ENCODE measurements around the gene TFIP11.

TFIP11 gene

DNA sequence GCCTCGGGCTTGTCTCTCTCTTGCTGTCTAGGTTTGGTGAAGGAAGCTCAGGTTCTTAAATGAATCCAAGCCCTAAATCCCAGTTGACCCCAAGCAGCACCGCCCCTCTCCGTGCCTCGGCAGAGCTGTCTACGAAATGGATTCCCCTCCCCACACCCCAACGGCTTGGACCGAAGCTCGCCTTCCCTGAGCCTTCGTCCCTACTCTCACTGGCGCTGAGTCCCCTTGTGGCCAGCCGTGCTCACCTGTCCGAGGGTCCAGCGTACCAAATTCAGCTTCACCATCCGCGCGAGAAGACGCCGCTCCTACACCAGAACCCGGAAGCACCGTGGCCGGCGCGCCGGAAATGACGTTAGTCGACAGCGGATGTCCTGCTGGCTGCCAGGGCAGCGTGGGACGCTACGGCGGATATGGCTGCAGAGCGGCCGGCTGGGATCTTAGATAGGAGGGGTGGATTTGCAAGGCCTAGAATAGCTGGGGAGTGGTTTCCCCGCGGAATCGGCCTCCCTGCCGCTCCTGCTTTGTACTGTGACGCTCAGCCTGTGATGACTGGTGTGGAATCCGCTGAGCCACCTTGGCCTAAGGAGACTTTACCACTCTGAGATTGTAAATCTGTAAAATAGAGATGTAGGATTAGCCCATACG, at the start of gene TFIP11:
Gene TFIP11, minus strand, starts transcription at position 325 of the 645 bp plus-strand sequence. CDS start 2,201 bp downstream, outside the sequence.
- Histone ChIP-seq H3K36me3 (ENCODE audit: control insufficient read depth, insufficient read depth, low read length) (peaks cover 6% of the 10 kb centered on the region), H3K27me3 (ENCODE audit: control insufficient read depth, insufficient read depth, low read length) (no peaks in the 10 kb centered on the region), H3K4me1 (ENCODE audit: control insufficient read depth, insufficient read depth, low read length) (peaks cover 12% of the 10 kb centered on the region), H3K4me3 (ENCODE audit: low read length) (peak within 1 kb of the TSS; percentile 100), H3K9ac (ENCODE audit: low read length) (peak within 1 kb of the TSS; percentile 85), H3K27ac (ENCODE audit: low read depth, low read length) (peak within 1 kb of the TSS; percentile 82)

DNA sequence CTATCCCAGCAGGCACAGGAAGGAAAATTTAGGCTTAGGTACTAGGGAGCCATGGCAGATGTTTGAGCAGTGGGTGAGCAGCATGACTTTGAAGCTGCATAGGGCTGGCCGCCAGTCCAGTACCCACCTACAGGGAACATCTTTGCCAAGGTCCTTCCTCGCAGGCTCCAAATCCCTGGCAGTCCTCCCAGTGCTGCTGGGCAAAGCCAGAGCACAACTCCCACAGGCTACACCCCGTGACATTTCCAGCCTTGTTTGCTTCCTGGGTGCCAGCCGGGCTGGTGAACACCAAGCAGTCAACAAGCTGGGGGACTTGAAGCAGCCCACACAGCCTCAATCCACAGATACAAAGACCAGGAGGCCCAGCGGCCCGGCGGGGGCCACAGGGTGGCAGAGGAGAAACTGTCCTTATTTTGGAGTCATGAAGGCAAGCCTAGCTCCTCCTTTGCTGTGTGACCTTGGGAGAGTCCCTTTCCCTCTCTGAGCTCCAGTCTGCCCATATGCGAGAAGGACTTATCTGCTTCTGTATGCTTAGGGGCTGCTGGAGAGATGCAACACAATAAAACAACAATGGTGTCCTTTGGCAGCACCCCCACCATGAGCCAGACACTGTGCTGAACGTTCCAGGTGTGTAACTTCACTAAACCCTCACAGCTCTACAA, 49.6 kb upstream of the TFIP11 start:
- H3K9ac ChIP-seq (ENCODE audit: low read length) = no peak overlapping the region
- no peaks in the 10 kb centered on the region for H3K4me1 ChIP-seq (ENCODE audit: control insufficient read depth, insufficient read depth, low read length)
- no peaks in the 10 kb centered on the region for H3K27me3 ChIP-seq (ENCODE audit: control insufficient read depth, insufficient read depth, low read length)
- no peak overlapping the region for H3K27ac ChIP-seq (ENCODE audit: low read depth, low read length)
- H3K36me3 ChIP-seq (ENCODE audit: control insufficient read depth, insufficient read depth, low read length) = no peaks in the 10 kb centered on the region
- no peak overlapping the region for H3K4me3 ChIP-seq (ENCODE audit: low read length)

DNA sequence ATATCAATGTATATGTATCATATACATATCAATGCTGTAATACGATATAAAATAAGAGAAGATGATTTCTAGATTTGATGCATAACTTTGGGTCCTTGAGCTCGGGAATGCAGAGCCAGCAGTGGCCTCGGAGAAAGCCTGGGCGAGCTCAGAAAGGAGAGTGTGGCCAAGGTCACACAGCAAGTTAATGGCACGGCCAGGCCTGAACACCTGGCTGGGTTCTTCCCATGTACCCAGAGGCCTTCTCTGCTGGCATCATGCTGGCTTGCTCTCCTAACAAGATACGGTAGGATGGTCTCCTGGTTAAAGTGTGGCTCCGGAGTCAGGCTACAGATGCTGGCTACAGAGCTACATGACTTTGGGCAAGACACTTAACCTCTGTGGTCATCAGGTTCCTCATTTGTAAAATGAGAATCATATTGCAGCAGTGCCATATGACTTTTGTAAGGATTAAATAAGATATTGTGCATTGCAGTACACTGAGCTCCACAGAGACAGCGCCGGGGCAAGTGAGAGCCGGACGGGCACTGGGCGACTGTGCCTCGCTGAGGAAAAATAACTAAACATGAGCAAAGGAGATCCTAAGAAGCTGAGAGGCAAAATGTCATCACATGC, 47.8 kb upstream of the TFIP11 start:
- H3K4me1 ChIP-seq (ENCODE audit: control insufficient read depth, insufficient read depth, low read length) = no peaks in the 10 kb centered on the region
- no peak overlapping the region for H3K27ac ChIP-seq (ENCODE audit: low read depth, low read length)
- no peak overlapping the region for H3K4me3 ChIP-seq (ENCODE audit: low read length)
- no peaks in the 10 kb centered on the region for H3K27me3 ChIP-seq (ENCODE audit: control insufficient read depth, insufficient read depth, low read length)
- H3K9ac ChIP-seq (ENCODE audit: low read length) = no peak overlapping the region
- no peaks in the 10 kb centered on the region for H3K36me3 ChIP-seq (ENCODE audit: control insufficient read depth, insufficient read depth, low read length)

DNA sequence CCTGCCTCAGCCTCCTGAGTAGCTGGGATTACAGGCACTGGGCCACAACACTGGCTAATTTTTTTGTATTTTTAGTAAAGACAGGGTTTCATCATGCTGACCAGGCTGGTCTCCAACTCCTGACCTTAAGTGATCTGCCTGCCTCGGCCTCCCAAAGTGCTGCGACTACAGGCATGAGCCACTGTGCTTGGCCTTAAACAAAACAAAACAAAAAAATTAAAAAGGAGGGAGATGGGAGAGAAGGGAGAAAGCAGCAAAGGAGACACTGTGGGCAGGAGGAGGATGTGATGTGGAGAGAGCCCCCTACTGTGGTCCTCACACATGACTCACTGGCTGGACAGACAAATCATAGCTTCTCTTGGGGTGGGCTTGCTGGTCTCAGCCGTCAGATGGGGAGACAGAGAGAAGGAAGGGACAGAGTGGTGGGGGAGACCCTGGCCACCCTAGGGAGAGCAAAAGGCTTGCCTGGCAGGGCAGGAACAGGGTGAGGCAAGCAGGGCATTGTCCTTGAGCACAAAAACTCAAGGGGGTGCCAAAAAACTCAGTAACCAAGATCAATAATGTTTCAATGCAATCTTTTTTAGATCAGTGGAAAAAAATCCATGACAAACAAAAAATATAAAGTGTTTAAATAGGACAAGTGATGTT, 46.1 kb upstream of the TFIP11 start:
- H3K27ac ChIP-seq (ENCODE audit: low read depth, low read length) = no peak overlapping the region
- H3K27me3 ChIP-seq (ENCODE audit: control insufficient read depth, insufficient read depth, low read length) = no peaks in the 10 kb centered on the region
- no peak overlapping the region for H3K9ac ChIP-seq (ENCODE audit: low read length)
- no peaks in the 10 kb centered on the region for H3K36me3 ChIP-seq (ENCODE audit: control insufficient read depth, insufficient read depth, low read length)
- no peak overlapping the region for H3K4me3 ChIP-seq (ENCODE audit: low read length)
- H3K4me1 ChIP-seq (ENCODE audit: control insufficient read depth, insufficient read depth, low read length) = no peaks in the 10 kb centered on the region

DNA sequence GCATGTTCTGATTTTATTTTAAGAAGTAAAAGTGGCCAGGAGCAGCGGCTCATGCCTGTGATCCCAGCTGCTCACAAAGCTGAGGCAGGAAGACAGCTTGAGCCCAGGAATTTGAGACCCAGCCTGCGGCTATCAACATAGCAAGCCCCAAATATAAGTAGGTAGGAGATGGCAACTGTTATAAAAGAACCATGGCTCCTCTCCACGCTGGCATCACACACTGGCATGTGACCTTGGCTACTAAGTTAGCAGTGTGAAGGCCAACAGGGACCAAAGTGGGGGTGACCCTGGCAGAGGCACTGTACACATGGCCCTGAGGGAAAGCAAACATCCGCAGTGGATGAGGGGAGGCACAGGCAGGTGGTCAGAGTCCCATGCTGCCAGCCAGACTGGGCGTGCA, 44.6 kb upstream of the TFIP11 start:
- Histone ChIP-seq H3K27me3 (ENCODE audit: control insufficient read depth, insufficient read depth, low read length) (no peaks in the 10 kb centered on the region), H3K36me3 (ENCODE audit: control insufficient read depth, insufficient read depth, low read length) (no peaks in the 10 kb centered on the region), H3K4me1 (ENCODE audit: control insufficient read depth, insufficient read depth, low read length) (no peaks in the 10 kb centered on the region), H3K9ac (ENCODE audit: low read length) (no peak overlapping the region), H3K4me3 (ENCODE audit: low read length) (no peak overlapping the region), H3K27ac (ENCODE audit: low read depth, low read length) (no peak overlapping the region)

DNA sequence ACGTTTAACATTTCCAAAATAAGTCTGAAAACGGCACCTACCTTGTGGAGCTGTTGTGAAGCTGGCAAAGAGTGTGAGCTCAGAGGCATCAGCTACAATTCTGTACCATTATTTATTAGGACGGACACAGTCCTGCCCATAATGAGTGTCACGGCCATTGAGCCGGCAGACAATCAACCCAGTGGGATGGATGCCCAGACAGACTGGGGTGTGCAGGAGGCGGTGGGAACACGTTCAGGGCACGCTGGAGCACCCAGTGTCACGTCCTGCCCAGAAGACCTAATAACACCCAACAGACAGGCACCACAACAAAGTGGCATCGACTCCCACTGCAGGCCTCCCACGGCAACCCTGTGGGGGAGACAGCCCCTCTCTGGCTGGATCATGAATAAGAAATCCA, 43.2 kb upstream of the TFIP11 start:
- no peak overlapping the region for H3K27ac ChIP-seq (ENCODE audit: low read depth, low read length)

DNA sequence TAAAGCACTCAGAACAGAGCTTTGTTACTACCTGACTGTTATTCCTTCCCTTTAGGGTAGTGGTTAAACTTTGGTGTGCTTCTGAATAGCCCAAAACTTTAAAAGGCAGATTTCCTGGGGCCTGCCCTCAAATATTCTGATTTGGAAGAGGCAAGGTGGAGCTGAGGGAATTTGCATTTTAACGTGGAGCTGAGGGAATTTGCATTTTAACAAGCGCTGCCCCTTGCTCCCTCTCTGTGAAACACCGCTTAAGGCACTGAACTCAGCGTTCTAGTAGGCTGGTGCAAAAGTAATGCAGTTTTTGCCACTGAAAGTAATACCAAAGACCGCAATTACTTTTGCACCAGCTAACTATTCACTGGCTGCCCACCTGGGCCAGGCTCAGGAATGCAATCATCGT, 42.7 kb upstream of the TFIP11 start:
- H3K36me3 ChIP-seq (ENCODE audit: control insufficient read depth, insufficient read depth, low read length) = no peaks in the 10 kb centered on the region
- no peaks in the 10 kb centered on the region for H3K27me3 ChIP-seq (ENCODE audit: control insufficient read depth, insufficient read depth, low read length)
- H3K9ac ChIP-seq (ENCODE audit: low read length) = no peak overlapping the region
- H3K4me3 ChIP-seq (ENCODE audit: low read length) = no peak overlapping the region
- no peaks in the 10 kb centered on the region for H3K4me1 ChIP-seq (ENCODE audit: control insufficient read depth, insufficient read depth, low read length)
- H3K27ac ChIP-seq (ENCODE audit: low read depth, low read length) = no peak overlapping the region

More for the DNA sequence above, 43.2 kb upstream of the TFIP11 start:
- H3K4me1 ChIP-seq (ENCODE audit: control insufficient read depth, insufficient read depth, low read length) = no peaks in the 10 kb centered on the region
- no peaks in the 10 kb centered on the region for H3K27me3 ChIP-seq (ENCODE audit: control insufficient read depth, insufficient read depth, low read length)
- no peaks in the 10 kb centered on the region for H3K36me3 ChIP-seq (ENCODE audit: control insufficient read depth, insufficient read depth, low read length)
- H3K9ac ChIP-seq (ENCODE audit: low read length) = no peak overlapping the region
- no peak overlapping the region for H3K4me3 ChIP-seq (ENCODE audit: low read length)

DNA sequence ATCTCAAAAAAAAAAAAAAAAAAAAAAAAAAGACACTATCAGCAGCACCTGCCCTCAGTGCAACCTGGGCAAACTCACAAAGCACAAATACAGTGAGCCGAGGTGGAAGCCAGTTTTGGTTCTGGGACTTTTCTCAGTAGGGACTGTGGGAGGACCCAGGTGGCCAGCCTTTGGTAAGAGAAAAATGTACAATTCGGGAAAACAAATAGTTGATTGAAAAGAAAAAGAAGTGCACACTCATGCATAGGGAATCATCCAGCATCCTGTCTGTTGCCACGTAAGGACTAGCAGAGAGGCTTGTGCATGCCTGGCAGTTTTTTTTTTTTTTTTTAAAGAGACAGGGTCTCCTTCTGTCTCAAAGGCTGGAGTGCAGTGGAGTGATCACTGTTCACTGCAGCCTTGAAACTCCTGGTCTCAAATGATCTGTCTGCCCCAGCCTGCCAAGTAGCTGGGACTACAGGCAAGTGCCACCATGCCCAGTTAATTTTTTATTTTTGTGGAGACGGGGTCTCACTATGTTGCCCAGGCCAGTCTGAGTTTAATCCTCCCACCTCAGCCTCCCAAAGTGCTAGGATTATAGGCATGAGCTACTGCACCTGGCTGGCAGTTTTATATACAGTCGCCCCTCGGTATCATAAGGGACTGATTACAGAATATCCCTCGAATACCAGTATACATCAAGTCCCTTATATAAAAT, 40.9 kb upstream of the TFIP11 start:
- no peak overlapping the region for H3K4me3 ChIP-seq (ENCODE audit: low read length)
- H3K4me1 ChIP-seq (ENCODE audit: control insufficient read depth, insufficient read depth, low read length) = no peaks in the 10 kb centered on the region
- no peak overlapping the region for H3K27ac ChIP-seq (ENCODE audit: low read depth, low read length)
- H3K36me3 ChIP-seq (ENCODE audit: control insufficient read depth, insufficient read depth, low read length) = no peaks in the 10 kb centered on the region
- H3K27me3 ChIP-seq (ENCODE audit: control insufficient read depth, insufficient read depth, low read length) = no peaks in the 10 kb centered on the region
- no peak overlapping the region for H3K9ac ChIP-seq (ENCODE audit: low read length)

DNA sequence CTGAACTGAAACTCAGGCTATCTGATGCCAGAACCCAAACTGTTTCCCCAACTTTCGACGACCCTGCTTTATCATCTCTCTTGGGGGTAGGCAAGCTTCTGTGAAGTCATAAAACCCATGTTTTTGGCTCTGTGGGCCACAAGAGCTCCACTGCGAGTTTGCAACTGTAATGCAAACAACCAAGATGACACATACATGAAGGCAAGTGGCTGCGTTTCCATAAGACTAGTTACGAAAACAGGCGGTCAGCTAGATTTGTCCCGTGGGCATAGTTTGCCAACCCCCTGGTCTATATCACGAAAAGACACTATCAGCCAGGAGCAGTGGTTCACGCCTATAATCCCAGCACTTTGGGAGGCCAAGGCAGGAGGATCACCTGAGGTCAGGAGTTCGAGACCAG, 40.2 kb upstream of the TFIP11 start:
- no peaks in the 10 kb centered on the region for H3K36me3 ChIP-seq (ENCODE audit: control insufficient read depth, insufficient read depth, low read length)
- no peaks in the 10 kb centered on the region for H3K4me1 ChIP-seq (ENCODE audit: control insufficient read depth, insufficient read depth, low read length)
- H3K27ac ChIP-seq (ENCODE audit: low read depth, low read length) = no peak overlapping the region

DNA sequence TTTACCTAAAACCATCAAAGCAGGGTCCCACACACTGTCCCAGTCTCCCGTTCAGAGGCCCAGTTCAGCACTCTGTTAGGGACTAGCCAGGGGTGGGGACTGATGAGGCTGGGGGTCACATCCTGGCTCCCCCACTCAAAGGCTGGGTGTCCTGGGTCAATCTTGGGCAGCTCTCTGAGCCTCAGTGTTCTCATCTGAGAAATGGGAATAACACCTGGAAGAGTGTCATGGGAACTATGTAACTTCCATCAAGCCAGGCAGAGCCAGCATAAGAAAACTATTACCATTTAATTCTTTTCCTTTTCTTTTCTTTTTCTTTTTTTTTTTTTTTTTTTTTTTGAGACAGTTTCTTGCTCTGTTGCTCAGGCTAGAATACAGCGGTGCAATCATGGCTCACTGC, 39.3 kb upstream of the TFIP11 start:
- Histone ChIP-seq H3K36me3 (ENCODE audit: control insufficient read depth, insufficient read depth, low read length) (no peaks in the 10 kb centered on the region), H3K27me3 (ENCODE audit: control insufficient read depth, insufficient read depth, low read length) (no peaks in the 10 kb centered on the region), H3K4me1 (ENCODE audit: control insufficient read depth, insufficient read depth, low read length) (no peaks in the 10 kb centered on the region), H3K4me3 (ENCODE audit: low read length) (no peak overlapping the region), H3K9ac (ENCODE audit: low read length) (no peak overlapping the region), H3K27ac (ENCODE audit: low read depth, low read length) (no peak overlapping the region)

More for the DNA sequence above, 40.2 kb upstream of the TFIP11 start:
- Histone ChIP-seq H3K4me3 (ENCODE audit: low read length) (no peak overlapping the region), H3K27me3 (ENCODE audit: control insufficient read depth, insufficient read depth, low read length) (no peaks in the 10 kb centered on the region), H3K9ac (ENCODE audit: low read length) (no peak overlapping the region)

DNA sequence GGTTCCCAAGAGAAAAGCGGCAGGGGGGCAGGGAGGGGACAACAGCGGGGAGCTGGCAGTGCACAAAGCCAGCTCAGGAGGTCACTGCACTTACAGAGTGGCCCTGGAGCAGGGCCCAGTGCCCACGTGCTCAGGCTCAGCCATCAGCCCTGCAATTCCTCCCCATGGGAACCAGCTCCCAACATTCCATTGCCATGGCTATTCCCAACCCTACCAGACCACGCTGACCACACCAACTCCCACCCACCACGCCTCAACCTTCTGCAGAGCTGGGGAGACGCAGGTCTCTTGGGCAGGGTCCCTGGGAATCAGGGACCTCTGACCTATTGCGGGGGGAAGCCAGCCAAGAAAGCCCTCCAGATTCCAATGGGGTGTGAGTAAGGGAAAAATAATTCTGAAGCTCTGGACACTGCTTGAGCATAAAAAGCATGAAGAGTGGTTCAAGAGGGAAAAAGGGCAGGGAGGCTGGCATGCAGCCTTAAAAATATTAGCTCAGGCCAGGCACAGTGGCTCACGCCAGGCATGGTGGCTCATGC, 38.3 kb upstream of the TFIP11 start:
- Histone ChIP-seq H3K4me1 (ENCODE audit: control insufficient read depth, insufficient read depth, low read length) (no peaks in the 10 kb centered on the region), H3K27ac (ENCODE audit: low read depth, low read length) (no peak overlapping the region), H3K9ac (ENCODE audit: low read length) (no peak overlapping the region), H3K27me3 (ENCODE audit: control insufficient read depth, insufficient read depth, low read length) (no peaks in the 10 kb centered on the region), H3K4me3 (ENCODE audit: low read length) (no peak overlapping the region), H3K36me3 (ENCODE audit: control insufficient read depth, insufficient read depth, low read length) (no peaks in the 10 kb centered on the region)
